Neural cell (in vitro differentiated cells): ENCODE data around the gene RNASE4.

Experiments used
- EP300 ChIP-seq: fragments of 450-650 bp; conservative IDR thresholded peaks from 2 replicates; pipeline ENCODE4 v1.6.1; 2014; ENCODE audit warnings: antibody characterized with exemption, mild to moderate bottlenecking, moderate library complexity; ENCODE audit not compliant: poor library complexity, severe bottlenecking
- EZH2 ChIP-seq: fragments of 200-600, 300-800 bp; shearing (Covaris generic), sonication (generic); IDR thresholded peaks from 2 replicates; pipeline ENCODE4 v1.6.1; 2014; ENCODE audit warnings: antibody characterized with exemption, low read length, borderline replicate concordance, mild to moderate bottlenecking; ENCODE audit not compliant: insufficient read depth, poor library complexity, severe bottlenecking
- POLR2AphosphoS5 ChIP-seq: IDR thresholded peaks from 2 replicates; pipeline ENCODE4 v1.6.1; 2012
- RAD21 ChIP-seq: fragments of 450-650 bp; conservative IDR thresholded peaks from 2 replicates; pipeline ENCODE4 v1.6.1; 2014; ENCODE audit warnings: antibody characterized with exemption, mild to moderate bottlenecking, moderate library complexity
- REST ChIP-seq: IDR thresholded peaks from 2 replicates; pipeline ENCODE4 v1.6.1; 2012; ENCODE audit warnings: borderline replicate concordance
- TF ChIP-seq, protein P1 (sequence below): fragments of 450-650 bp; IDR thresholded peaks from 2 replicates; pipeline ENCODE4 v1.5.1; 2014; ENCODE audit warnings: antibody characterized with exemption, mild to moderate bottlenecking, moderate library complexity; ENCODE audit not compliant: poor library complexity, severe bottlenecking

GRCh38 chr14:20655851-20656250 lies 28.5 kb upstream of the RNASE4 start:
- no peak for TF ChIP-seq EZH2
- TF ChIP-seq, protein P1, sequence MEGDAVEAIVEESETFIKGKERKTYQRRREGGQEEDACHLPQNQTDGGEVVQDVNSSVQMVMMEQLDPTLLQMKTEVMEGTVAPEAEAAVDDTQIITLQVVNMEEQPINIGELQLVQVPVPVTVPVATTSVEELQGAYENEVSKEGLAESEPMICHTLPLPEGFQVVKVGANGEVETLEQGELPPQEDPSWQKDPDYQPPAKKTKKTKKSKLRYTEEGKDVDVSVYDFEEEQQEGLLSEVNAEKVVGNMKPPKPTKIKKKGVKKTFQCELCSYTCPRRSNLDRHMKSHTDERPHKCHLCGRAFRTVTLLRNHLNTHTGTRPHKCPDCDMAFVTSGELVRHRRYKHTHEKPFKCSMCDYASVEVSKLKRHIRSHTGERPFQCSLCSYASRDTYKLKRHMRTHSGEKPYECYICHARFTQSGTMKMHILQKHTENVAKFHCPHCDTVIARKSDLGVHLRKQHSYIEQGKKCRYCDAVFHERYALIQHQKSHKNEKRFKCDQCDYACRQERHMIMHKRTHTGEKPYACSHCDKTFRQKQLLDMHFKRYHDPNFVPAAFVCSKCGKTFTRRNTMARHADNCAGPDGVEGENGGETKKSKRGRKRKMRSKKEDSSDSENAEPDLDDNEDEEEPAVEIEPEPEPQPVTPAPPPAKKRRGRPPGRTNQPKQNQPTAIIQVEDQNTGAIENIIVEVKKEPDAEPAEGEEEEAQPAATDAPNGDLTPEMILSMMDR, result no peak
- no peak for TF ChIP-seq EP300
- TF ChIP-seq RAD21, result no peak
- TF ChIP-seq REST, result no peak
- TF ChIP-seq POLR2AphosphoS5, result no peak
